Activated CD4-positive, alpha-beta T cell treated with anti-CD3 and anti-CD28 coated beads for 4 hours (primary cell): Measurements from ENCODE around the gene OLFM2.
A peak's percentile ranks its signal among the peaks of the same experiment; 100 is the strongest.

Experiments
- DNase-seq, 2 donors: peaks; one replicate each; pipeline ENCODE4 v3.0.0-alpha.2; 2020

The OLFM2 gene

GRCh38 chr19:9903336-9903735, 33.0 kb downstream of the OLFM2 start:
- DNase-seq, result no peak

- no peak for DNase-seq
Observed at GRCh38 chr19:9901642-9902041, 34.7 kb downstream of the OLFM2 start.

DNA sequence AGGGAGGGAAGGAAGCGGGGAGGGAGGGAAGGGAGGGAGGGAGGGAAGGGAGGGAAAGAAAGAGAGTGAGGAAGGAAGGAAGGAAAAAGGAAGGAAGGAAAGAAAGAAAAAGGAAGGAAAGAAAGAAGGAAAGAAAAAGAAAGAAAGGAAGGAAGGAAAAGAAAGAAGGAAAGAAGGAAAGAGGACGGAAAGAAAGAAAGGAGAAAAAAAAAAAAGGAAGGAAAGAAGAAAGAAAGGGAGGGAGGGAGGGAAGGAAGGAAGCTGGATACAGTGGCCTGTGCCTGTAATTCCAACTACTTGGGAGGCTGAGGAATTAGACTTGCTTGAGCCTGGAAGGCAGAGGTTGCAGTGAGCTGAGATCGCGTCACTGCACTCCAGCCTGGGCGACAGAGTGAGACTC, 35.3 kb downstream of the OLFM2 start:
- DNase-seq, result no peak

DNA sequence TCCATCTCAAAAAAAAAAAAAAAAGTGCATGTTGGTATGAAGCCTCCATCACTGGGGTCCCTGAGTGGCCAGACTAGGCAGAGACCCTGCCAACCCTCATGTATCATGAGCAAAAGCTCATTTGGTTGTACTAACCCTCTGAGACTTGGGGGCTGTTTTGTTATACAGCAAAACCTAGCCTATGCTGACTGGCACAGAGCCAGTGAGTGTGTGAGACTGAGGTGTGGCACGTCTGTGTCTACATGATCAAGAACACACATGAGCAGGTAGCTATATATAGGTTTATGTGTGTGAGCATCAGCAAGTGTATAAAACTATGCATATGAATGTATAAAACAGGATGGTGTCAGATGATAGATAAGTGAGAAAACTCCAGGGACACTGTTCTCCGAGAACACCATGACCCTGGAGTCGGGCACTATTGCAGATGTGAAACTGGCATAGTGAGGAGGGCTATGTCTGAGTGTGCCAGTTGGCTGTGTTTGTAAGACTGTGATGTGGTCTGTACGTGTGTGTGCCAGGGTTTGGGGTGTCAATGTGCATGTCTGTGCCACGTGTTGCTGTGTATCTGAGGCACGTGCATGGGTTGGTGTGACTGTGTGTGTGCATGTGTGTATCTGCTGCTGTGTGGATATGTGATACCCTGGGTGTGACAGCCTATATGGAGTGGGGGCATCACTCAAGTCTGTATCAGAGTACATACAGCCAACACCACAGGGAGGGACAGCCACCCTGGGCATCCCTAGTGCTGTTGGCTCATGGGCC, 44.5 kb downstream of the OLFM2 start:
- no peak for DNase-seq

GRCh38 chr19:9885077-9885552, 51.2 kb downstream of the OLFM2 start:
- DNase-seq, result no peak

- no peak for DNase-seq
Observed at GRCh38 chr19:9883764-9884163, 52.6 kb downstream of the OLFM2 start.

DNA sequence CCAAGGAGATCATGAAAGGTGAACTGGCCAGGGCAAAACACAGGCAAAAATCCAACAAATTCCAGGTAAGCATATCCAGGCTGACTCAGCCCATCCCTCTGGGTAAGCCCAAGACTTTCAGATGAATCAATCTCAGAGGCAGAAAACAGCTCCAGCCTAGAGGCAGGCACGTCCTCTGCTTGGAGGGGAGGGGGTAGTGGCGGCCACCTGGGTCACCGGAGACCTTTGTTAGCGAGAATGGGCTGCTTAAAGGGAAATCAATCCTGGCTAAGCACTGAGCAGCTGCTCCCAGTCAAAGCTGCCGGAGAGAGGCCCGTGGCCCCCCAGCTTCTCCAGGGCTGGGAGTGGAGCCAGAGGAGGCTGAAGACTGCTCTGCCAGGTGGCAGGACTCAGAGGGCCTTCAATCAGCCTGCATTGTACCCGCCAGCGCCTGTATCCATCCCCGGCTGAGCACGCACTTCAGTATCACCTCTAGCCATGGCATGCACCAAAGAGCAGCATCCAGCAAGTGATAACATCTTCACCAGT, 53.0 kb downstream of the OLFM2 start:
- DNase-seq, result no peak

DNA sequence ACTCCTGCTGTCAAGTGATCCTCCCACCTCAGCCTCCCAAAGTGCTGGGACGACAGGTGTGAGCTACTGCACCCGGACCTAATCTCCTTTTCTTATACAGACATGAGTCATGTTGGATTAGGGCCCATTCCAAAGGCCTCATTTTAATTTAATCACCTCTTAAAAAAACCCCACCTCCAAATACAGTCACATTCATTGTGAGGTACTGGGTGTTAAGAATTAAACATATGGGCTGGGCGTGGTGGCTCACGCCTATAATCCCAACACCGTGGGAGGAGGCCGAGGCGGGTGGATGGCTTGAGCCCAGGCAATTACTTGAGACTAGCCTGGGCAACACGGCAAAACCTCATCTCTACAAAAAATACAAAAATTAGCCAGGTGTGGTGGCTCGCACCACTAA, 54.6 kb downstream of the OLFM2 start:
- DNase-seq, result no peak

DNA sequence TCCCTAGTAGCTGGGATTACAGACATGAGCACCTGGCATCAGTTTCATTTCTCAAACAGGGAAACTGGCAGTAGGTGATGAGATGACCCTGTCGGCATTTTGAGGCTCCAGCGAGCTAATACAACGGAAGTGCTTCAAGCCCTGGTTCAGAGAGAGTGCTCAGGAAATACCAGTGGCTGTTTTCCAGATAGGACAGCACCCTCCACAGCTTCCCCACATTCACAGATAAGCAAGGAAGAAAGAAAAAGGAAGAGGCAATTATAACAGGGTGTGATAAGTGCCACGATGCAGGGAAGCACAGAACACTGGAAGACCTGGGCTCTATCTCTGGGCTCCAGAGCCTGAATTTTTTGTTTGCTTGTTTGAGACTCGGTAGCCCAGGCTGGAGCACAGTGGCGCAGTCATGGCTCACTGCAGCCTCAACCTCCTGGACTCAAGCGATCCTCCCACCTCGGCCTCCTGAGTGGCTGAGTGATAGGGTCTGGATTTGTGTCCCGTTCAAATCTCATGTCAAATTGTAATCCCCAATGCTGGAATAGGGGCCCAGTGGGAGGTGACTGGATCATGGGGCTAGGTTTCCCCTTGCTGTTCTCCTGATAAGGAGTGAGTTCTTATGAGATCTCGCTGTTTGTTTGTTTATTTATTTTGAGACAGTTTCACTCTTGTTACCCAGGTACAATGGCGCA, 57.7 kb downstream of the OLFM2 start:
- no peak for DNase-seq

GRCh38 chr19:9877780-9878510, 58.4 kb downstream of the OLFM2 start:
- DNase-seq, result no peak

DNA sequence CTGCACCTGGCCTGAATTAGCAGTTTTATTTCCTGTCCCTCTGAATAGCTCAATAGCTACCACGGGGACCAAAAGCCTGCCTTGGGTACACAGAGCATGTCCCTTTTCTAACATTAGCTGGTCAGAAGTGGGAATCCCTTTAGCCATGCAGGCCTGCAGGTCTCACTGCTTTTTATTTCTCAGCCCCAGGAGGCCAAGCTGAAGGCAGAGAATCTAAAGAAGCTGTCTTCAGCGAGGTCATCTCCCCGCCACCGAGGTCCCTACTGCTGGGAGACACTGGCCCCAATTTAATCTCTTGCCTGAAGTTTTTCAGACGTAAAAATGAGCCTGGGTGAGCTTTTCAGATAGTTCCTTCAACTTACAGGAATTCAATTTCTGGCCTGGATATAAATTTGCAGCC, 60.5 kb downstream of the OLFM2 start:
- no peak for DNase-seq

GRCh38 chr19:9875031-9875627, 61.2 kb downstream of the OLFM2 start:
- no peak for DNase-seq

DNA sequence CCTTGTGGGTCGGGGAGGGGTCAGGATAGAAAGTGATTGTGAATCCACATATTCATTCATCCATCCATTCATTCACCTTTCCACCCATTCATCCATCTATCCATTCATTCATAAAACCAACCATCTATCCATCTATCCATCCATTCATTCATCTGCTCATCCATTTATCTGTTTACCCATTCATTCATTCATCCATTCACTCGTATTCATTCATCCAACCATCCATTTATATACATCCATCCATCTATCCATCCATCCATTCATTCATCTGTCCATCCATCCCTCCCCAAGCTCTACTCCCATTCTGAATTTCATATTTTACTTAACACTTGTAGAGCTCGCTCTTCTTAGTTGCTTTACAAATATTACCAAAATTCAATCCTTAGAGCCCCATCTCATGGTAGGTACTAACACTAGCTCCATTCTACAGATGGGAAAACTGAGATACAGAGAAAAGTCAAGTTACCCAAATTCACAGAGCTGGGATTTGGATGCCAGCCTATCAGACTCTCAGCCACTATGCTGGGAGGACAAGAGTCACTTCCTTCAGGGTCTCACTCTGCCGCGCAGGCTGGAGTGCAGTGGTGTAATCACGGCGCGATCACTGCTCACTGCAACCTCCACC, 63.6 kb downstream of the OLFM2 start:
- no peak for DNase-seq

- DNase-seq, result no peak
Observed at GRCh38 chr19:9871626-9872338, 64.5 kb downstream of the OLFM2 start.

DNA sequence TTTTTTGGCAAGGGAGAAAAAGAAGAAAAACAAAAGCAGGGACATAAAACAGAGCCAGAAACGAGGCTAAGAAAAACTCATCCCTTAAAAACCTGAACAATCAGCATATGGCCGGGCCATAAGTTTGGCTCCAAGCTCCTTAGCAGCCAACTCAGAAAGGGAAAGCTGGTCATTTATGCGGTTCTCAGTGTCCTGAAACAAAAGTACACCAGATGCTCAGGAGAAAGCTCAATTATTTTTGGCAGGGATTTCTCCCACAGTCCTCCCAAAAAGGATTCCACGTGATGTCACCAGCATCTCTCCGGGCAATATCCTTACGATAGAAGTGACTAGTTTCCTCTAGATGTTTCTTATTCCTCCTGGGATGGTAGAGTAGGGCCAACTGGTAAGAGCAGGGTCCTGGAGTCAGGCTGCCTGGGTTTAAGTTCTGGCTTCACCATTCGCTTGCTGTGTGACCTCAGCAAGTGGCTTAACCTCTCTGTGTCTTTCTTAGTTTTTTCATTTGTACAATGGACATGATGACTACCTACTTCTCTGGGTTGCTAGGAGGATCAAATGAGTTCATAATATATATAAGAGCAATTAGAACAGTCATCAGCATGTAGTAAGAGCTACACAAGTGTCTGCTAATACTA, 67.2 kb downstream of the OLFM2 start:
- DNase-seq, result no peak

- no peak for DNase-seq
Observed at GRCh38 chr19:9865732-9866501, 70.4 kb downstream of the OLFM2 start.

GRCh38 chr19:9863759-9864158, 72.6 kb downstream of the OLFM2 start:
- peak; percentile 19 to 21 for DNase-seq

DNA sequence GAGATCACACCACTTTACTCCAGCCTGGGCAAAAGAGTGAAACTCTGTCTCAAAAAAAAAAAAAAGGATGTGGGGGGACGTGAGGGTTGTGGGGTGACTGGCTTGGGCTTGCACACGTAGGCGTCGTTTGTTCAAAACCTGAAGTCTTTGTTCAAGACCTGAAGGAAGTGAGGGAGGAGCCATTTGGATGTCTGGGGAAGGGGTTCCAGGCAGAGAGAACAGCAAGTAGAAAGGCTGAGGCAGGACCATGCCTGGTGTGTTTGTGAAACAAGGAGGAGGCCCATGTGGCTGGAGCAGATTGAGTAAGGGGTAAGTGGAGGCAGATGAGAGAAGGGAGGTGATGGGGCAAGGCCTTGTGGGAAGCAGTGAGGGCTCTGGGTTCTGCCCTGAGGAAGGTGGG, 73.4 kb downstream of the OLFM2 start:
- DNase-seq, result no peak

GRCh38 chr19:9861503-9861902, 74.8 kb downstream of the OLFM2 start:
- DNase-seq, result no peak

- no peak for DNase-seq
Observed at GRCh38 chr19:9860407-9860806, 75.9 kb downstream of the OLFM2 start.

DNA sequence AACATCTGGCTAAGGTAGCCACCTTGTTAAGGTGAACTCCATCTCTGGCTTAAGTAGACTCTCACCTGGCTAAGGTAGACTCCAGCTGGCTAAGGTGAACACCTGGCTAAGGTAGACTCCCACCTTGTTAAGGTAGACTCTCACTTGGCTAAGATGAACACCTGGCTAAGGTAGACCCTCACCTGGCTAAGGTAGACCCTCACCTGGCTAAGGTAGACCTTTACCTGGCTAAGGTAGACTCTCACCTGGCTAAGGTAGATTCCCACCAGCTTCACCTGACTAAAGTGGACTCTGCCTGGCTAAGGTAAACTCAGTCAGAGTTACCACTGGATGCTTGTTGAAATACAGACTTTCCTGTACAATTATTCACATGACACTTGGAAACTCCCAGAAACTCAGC, 77.5 kb downstream of the OLFM2 start:
- DNase-seq, result no peak
